ENCODE results near the gene GPD2.
"Not testable (repeated sequence)": the region's sequence is repeated elsewhere in the genome, so short reads cannot be mapped to it uniquely, and the experiment has no call there.

DNA sequence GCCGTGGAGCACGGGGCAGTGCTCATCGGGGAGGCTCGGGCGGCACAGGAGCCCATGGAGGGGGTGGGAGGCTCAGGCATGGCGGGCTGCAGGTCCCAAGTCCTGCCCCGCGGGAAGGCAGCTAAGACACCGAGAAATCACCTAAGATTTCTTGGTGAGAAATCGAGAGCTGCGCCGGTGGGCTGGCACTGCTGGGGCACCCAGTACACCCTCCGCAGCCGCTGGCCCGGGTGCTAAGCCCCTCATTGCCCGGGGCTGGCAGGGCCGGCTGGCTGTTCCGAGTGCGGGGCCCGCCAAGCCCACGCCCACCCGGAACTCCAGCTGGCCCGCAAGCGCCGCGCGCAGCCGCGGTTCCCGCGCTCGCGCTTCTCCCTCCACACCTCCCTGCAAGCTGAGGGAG is 181.9 kb downstream of the GPD2 start:
- TF ChIP-seq EZH2phosphoT487 (IDR thresholded peaks at IDR 0.05; ENCODE audit: low read length); EZH2 (optimal IDR thresholded peaks at IDR 0.05; ENCODE audit: low read depth, low read length): not testable (repeated sequence)
- TF ChIP-seq, protein P1, sequence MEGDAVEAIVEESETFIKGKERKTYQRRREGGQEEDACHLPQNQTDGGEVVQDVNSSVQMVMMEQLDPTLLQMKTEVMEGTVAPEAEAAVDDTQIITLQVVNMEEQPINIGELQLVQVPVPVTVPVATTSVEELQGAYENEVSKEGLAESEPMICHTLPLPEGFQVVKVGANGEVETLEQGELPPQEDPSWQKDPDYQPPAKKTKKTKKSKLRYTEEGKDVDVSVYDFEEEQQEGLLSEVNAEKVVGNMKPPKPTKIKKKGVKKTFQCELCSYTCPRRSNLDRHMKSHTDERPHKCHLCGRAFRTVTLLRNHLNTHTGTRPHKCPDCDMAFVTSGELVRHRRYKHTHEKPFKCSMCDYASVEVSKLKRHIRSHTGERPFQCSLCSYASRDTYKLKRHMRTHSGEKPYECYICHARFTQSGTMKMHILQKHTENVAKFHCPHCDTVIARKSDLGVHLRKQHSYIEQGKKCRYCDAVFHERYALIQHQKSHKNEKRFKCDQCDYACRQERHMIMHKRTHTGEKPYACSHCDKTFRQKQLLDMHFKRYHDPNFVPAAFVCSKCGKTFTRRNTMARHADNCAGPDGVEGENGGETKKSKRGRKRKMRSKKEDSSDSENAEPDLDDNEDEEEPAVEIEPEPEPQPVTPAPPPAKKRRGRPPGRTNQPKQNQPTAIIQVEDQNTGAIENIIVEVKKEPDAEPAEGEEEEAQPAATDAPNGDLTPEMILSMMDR (IDR thresholded peaks at IDR 0.05; ENCODE audit: low read length): not testable (repeated sequence)

Measured in MM.1S (cell line).